ENCODE measurements around the gene REXO1. TPM values are rescaled to one million over a fixed set of nuclear protein-coding genes. Genes with fewer than 3 reads are reported as not detected.
"Not testable (repeated sequence)": the region's sequence is repeated elsewhere in the genome, so short reads cannot be mapped to it uniquely, and the experiment has no call there.

REXO1 gene
- total and polyA plus RNA-seq, 2 donors (not counting 3 experiments of a cell fraction or from before 2014, with no cell fraction given), result 41.1 to 56.9 TPM

DNA sequence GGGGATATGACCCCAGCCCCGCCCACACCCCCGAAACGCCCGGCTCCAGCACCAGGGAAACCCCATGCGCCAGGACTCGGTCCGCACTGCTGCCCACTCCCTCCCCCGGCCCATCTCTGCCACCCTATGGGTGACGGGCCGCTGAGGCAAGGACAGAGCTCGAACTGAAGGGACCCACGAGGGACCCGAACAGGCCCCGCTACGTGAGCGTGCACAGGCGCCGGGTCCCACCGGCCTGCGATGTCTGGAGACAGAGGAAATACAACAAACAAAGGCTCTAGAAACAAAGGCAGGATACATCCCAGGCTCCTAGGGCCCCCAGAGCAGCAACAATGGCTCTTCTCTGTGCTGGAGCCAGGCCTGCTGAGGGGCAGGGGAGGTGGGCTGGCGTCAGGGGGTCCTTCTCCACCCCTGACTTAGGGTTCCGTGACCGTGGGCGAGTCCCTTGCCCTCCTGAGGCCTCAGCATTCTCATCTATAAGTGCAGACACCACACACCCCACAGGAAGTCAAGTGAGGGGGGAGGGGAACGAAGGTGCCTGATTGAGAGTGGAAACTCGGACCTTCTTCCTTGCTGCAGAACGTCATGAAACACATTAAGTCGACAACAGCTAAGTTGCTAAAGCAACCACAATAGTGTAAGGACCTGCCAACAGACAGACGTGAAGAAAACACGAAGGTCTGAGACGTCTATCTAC is 34.0 kb upstream of the REXO1 start:
- no peaks in the 10 kb centered on the region for H3K27me3 ChIP-seq (ENCODE audit: control insufficient read depth in 2 of 2, insufficient read depth in 2 of 2, low read length in 2 of 2)
- no peaks in the 10 kb centered on the region for H4K20me1 ChIP-seq (replicated peaks; ENCODE audit: control insufficient read depth, extremely low read depth, insufficient read depth, low read length)
- peak overlapping the region; percentile 63 for H3K27ac ChIP-seq (ENCODE audit: insufficient read depth, low read depth, low read length)
- ChIA-PET CTCF (interaction anchor here (0.8 kb wide), 2 partner anchors 16 to 18 kb away, joined by 3 read pairs; no protein-coding TSS in a partner anchor), POLR2A (no interaction called here)
- intact Hi-C loops (cut with micrococcal nuclease) (no loop called here), dilution Hi-C loops (cut with MboI; ENCODE audit: extremely low pct_ligation_motif_present, low sequenced_read_pairs) (no loop called here)
- BruUV-seq (replicated peaks), result no TSS peak
- no peak overlapping the region for H2AFZ ChIP-seq (ENCODE audit: low read depth, low read length)
- H3K4me3 ChIP-seq (replicated peaks in 1 of 3; ENCODE audit: insufficient read depth in 1 of 3, low read depth in 1 of 3, low read length in 3 of 3), result no peak overlapping the region
- peak overlapping the region; percentile 28 for H3K9ac ChIP-seq (replicated peaks; ENCODE audit: extremely low read depth, insufficient read depth, low read length)
- H3K4me2 ChIP-seq (ENCODE audit: insufficient read depth, low read length), result no peak overlapping the region
- H3K9me1 ChIP-seq (replicated peaks; ENCODE audit: control insufficient read depth, extremely low read depth, insufficient read depth, low read length), result no peaks in the 10 kb centered on the region
- peaks cover 38% of the 10 kb centered on the region for H3K79me2 ChIP-seq (ENCODE audit: control insufficient read depth, insufficient read depth, low read length)
- DNase-seq (ENCODE audit: low read depth, low spot score) (peak; percentile 49), FAIRE-seq (peak; percentile 43)
- no peaks in the 10 kb centered on the region for H3K9me3 ChIP-seq (replicated peaks; ENCODE audit: control insufficient read depth, insufficient read depth, low read length)
- peaks cover 0 to 1% of the 10 kb centered on the region in 2 experiments for H3K36me3 ChIP-seq (ENCODE audit: control insufficient read depth in 2 of 2, extremely low read depth in 1 of 2, insufficient read depth in 2 of 2, low read length in 2 of 2)
- H3K4me1 ChIP-seq (ENCODE audit: control insufficient read depth, extremely low read depth, insufficient read depth, low read length), result peaks cover 27% of the 10 kb centered on the region
- no peak for TF ChIP-seq EZH2 (IDR thresholded peaks at IDR 0.05; ENCODE audit: borderline replicate concordance, low read depth, low read length, severe bottlenecking)
- TF ChIP-seq POLR2AphosphoS5 (IDR thresholded peaks at IDR 0.05; ENCODE audit: insufficient read depth, low read depth, low read length), result no peak

- Histone ChIP-seq H3K4me1 (ENCODE audit: control insufficient read depth, extremely low read depth, insufficient read depth, low read length) (peaks cover 29% of the 10 kb centered on the region), H3K9ac (replicated peaks; ENCODE audit: extremely low read depth, insufficient read depth, low read length) (peak overlapping the region; percentile 28), H3K27ac (ENCODE audit: insufficient read depth, low read depth, low read length) (peak overlapping the region; percentile 63), H3K79me2 (ENCODE audit: control insufficient read depth, insufficient read depth, low read length) (peaks cover 38% of the 10 kb centered on the region)
- DNase-seq (ENCODE audit: low read depth, low spot score); H3K9me1 ChIP-seq (replicated peaks; ENCODE audit: control insufficient read depth, extremely low read depth, insufficient read depth, low read length); H2AFZ ChIP-seq (ENCODE audit: low read depth, low read length); H3K36me3 ChIP-seq (ENCODE audit: control insufficient read depth in 2 of 2, extremely low read depth in 1 of 2, insufficient read depth in 2 of 2, low read length in 2 of 2); dilution Hi-C loops (cut with MboI; ENCODE audit: extremely low pct_ligation_motif_present, low sequenced_read_pairs); H3K27me3 ChIP-seq (ENCODE audit: control insufficient read depth in 2 of 2, insufficient read depth in 2 of 2, low read length in 2 of 2); H4K20me1 ChIP-seq (replicated peaks; ENCODE audit: control insufficient read depth, extremely low read depth, insufficient read depth, low read length); H3K4me2 ChIP-seq (ENCODE audit: insufficient read depth, low read length); POLR2A ChIA-PET; BruUV-seq (replicated peaks); FAIRE-seq; intact Hi-C loops (cut with micrococcal nuclease); H3K4me3 ChIP-seq (replicated peaks in 1 of 3; ENCODE audit: insufficient read depth in 1 of 3, low read depth in 1 of 3, low read length in 3 of 3); H3K9me3 ChIP-seq (replicated peaks; ENCODE audit: control insufficient read depth, insufficient read depth, low read length): not testable (repeated sequence)
- CTCF ChIA-PET, result interaction anchor here (0.8 kb wide), 2 partner anchors 15 to 17 kb away, joined by 3 read pairs; no protein-coding TSS in a partner anchor
Measured at GRCh38 chr19:1881393-1882088, 33.3 kb upstream of the REXO1 start.

Data from endothelial cell of umbilical vein (primary cell).